HG02798 (cell line): ENCODE results near the gene OSGIN1.

Experiments used
- ATAC-seq: cut with Tn5 transposase; IDR thresholded peaks from one replicate; pipeline ENCODE4 v1.9.1; 2021; ENCODE audit warnings: mild to moderate bottlenecking; ENCODE audit not compliant: unreplicated experiment, poor library complexity

The OSGIN1 gene

GRCh38 chr16:83925957-83926725 lies 26.9 kb upstream of the OSGIN1 start:
- no peak for ATAC-seq

DNA sequence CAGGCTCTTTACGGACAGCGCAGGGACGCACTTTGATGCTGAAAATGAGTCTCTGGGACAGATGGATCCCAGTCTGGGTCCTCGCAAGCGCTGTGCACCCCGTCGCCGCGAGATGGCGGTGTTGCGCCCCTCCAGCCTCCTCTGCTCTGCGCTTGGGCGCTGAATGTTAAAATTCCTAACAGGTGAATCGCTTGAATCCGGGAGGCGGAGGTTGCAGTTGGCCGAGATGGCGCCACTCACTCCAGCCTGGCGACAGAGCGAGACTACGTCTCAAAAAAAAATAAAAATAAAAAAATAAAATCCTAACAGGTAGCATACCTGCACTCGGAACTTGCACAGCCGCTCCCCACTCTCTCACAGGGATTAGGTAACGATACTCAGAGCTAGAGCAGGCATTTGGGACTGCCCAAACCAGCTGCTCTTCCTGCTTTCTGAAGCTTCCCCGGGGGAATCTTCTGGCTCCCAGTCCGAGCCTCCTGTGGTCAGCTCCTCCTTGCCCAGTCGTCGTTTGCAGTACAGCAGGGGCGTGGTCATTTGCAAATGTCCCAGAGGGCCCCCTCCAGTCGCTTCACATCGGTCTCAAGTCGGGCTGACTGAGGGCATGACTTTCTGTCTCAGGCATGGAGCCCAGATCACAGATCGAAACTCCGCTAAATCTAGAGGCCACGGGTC lies 26.2 kb upstream of the OSGIN1 start:
- ATAC-seq = peak; percentile 66

GRCh38 chr16:83928341-83929055 lies 24.5 kb upstream of the OSGIN1 start:
- no peak for ATAC-seq

GRCh38 chr16:83929811-83930555 lies 23.1 kb upstream of the OSGIN1 start:
- ATAC-seq = no peak

DNA sequence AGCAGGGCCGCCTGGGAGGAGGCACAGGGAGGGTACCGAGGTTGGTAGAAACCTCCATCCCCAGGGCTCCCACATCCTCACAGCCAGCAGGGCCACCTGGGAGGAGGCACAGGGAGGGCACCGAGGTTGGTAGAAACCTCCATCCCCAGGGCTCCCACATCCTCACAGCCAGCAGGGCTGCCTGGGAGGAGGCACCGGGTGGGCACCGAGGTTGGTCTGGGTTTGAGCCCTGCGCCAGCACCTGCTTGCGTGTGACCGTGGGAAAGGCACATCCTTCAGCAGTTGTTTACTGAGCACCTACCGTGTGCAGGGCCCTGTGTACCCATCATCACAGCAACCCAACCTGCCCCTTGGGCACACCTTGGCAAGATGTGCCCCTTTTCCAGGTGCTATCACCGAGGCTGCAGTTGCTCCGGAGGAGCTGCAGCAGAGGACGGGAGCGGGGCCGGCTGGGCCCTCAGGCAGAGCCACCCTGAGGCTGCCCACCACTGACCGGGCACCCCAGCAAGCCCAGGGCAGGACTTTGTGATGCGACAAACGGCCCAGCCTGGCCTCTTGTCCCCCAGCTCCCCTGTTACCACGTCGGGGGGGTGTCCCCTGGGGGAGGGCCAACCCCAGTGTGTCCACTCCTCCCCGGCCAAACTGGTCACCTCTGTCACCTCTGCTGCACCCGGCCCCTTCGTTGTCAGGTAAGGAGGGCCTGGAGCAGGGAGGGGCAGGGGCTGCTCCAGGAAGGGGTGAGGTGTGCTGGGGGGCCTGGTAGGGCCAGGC lies 22.1 kb upstream of the OSGIN1 start:
- ATAC-seq = no peak

DNA sequence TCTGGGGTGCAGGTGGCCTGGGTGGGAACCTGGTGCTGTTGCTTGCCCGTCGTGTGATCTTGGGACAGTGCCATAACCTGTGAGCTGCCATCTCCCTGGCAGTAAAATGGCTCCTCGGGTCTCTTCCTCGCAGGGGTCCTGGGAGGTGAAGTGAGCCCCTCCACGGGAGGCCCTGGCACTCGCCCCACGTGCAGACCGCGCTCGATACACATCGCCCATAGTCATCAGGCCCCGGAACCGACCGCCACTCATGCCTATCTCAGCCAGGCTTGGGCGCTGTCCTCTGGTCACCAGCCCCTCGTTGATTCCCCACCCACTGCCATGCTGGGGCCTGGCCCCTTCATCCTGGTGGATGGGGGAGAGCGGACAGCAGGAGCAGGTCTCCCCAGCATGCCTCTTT lies 21.5 kb upstream of the OSGIN1 start:
- no peak for ATAC-seq

- no peak for ATAC-seq
Observed at GRCh38 chr16:83932304-83932703, 20.7 kb upstream of the OSGIN1 start.

DNA sequence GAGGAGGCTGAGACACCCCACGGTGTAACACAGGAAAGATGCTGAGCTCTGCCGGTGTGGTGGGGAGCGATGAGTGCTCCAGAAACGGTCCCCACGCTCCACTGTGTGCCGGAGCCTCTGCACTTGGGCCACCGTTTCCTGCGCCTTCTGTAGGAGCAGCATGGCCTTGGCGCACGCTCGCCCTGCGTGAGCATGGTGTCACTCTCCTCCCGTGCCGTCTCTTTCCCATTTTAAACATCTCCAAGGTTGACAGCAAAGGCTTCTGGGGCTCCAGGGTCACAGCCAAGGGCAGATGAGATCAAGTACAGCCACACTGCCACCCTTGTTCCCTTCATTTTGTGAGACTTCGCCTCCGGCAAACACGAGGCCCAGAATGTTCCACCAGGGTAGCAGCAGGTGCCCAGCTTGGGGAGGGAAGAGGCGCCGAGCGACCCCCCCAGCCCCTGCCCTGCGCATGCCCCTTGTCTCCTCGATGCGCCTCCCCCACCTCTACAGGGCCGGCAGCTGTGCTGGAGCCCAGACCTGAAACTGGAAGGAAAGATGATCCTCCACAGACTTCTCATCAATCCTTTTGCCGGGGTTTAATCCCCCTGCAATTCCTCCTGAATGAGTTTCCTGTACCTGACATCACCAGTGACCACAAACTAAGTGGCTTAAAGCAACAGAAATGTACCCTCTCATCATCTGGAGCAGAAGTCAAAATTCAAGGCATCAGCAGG lies 19.9 kb upstream of the OSGIN1 start:
- ATAC-seq = no peak

DNA sequence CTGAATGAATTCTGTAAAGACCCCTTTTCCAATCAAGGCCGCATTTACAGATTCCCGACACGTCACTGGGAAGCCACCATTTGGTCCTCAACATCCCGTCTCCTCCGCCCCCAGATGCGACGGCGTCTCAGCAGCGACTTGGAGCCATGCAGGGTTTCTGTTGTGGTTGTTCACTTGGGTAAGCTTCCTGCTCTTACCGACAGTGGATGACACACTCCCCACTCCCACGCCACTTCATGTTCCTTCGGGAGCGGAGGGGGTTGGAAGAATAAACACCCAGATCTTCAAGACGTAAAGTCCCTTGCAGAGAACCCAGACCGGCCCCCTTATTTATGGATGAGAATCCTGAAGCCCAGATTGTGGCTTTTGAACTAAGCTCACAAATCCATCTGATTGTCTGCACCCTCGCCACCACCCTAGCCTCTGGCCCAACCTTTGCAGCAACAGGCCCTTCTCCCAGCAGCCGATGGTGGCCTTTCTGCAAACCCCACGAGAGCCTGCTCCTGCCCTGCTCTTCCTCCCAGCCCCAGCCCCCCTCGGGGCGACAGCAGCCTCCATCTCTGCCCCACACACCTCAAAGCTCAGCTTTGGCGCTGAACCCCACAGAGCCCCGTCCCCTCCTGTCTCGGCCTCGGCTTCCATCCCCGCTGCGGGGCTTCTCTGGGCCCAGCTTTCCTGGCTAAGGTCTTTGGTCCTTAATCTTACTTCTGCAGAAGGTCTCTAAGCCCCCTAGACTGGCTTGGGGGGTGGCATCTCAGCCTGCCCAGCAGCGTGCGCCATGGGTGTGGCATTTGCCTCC lies 19.0 kb upstream of the OSGIN1 start:
- no peak for ATAC-seq

- no peak for ATAC-seq
Observed at GRCh38 chr16:83934684-83934977, 18.4 kb upstream of the OSGIN1 start.

- ATAC-seq = no peak
Observed at GRCh38 chr16:83935005-83935857, 17.8 kb upstream of the OSGIN1 start.

DNA sequence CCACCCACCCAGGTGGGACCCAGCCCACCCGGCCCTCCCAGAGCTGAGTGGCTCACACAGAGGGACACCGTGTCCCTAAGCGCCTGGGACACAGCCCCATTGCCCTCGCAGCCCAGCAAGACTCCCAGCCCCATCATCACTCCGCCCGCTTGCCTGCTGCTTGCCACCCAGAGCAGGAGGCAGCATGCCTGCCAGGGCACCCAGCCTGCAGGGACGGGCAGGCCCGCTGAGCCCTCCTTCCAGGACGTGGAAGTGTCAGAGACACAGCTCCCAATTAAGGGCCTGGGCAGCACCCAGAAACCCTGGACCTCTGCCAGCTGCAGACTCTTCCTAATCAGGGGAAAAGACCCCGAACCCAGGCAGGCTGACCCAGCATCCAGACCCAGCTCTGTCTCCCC lies 17.2 kb upstream of the OSGIN1 start:
- no peak for ATAC-seq

GRCh38 chr16:83936581-83937165 lies 16.4 kb upstream of the OSGIN1 start:
- ATAC-seq = no peak

DNA sequence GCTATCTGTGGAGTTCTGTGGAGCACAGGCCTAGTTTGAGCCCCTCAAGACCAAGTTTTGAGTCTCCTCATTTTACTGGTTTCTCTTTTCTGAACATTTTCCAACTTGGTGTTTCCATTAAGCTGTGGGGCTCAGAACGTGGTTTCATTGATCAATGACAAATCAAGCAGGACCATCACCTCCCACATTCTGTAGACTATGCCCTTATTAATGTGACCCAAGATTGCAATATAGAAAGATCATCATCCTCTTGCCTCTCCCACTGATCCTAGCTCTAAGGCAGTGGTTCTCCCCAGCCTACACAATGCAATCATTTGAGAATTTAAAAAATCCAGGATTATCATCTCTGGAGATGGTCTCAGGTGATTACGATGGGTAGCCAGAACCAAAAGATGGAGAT lies 15.8 kb upstream of the OSGIN1 start:
- no peak for ATAC-seq

- no peak for ATAC-seq
Observed at GRCh38 chr16:83937922-83938885, 14.8 kb upstream of the OSGIN1 start.

DNA sequence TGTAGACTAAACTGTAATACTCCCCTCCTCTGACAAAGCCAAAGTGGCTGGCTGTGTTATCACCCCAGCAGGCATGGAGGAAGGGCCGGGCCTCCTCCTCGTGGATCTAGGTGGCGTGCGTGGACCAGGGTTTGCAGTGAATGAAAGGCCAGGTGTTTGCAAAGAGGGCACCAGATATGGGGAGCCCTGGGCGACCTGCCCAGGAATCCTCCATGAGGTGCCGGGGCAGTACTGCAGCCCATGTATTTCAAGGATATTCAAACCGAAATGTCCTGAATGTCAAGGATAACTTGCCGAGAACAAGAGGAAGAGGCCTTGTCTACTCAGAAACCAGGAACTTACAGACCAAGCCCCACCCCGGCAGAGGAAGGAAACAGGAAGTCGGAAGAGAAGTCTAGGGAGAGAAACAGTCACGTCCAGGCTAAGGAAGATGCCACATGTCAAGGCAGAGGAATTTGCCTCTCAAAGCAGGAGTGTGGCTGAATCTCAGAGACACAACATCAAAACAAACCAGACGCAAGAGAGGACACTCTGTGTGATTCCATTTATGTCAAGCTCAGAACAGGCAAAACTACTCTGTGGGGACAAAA lies 13.7 kb upstream of the OSGIN1 start:
- no peak for ATAC-seq
